IPS DF 6.9 (cell line): Measurements from ENCODE around the gene TTLL11.

Experiments
- DNase-seq: peaks from one replicate; pipeline ENCODE4 v3.0.0-alpha.2; 2013; ENCODE audit warnings: low read depth, low spot score
- H3K27ac ChIP-seq: one replicate; pipeline ENCODE4 v1.5.1; 2013; ENCODE audit warnings: low read length, control low read depth
- H3K27me3 ChIP-seq: 2 replicates; pipeline ENCODE4 v1.6.1; 2013; ENCODE audit warnings: mild to moderate bottlenecking, low read length; ENCODE audit not compliant: control insufficient read depth, insufficient read depth
- H3K36me3 ChIP-seq: 2 replicates; pipeline ENCODE4 v1.6.1; 2013; ENCODE audit warnings: low read length; ENCODE audit not compliant: control insufficient read depth, insufficient read depth
- H3K4me1 ChIP-seq: 2 replicates; pipeline ENCODE4 v1.6.1; 2013; ENCODE audit warnings: low read length; ENCODE audit not compliant: control insufficient read depth, insufficient read depth
- H3K4me3 ChIP-seq: 2 replicates; pipeline ENCODE4 v1.5.1; 2013; ENCODE audit warnings: mild to moderate bottlenecking, low read length
- H3K9me3 ChIP-seq: 2 replicates; pipeline ENCODE4 v1.6.1; 2013; ENCODE audit warnings: low read length, inconsistent platforms; ENCODE audit not compliant: control insufficient read depth, insufficient read depth
- WGBS: extraction: QIAGEN DNeasy Blood & Tissue Kit; methylation state at CpG from one replicate; pipeline ENCODE4 v1.1.7; 2013; ENCODE audit warnings: mixed read lengths, missing lambda C conversion rate; ENCODE audit not compliant: insufficient read length, insufficient coverage; 5-methylcytosine and 5-hydroxymethylcytosine counted together

The TTLL11 gene

DNA sequence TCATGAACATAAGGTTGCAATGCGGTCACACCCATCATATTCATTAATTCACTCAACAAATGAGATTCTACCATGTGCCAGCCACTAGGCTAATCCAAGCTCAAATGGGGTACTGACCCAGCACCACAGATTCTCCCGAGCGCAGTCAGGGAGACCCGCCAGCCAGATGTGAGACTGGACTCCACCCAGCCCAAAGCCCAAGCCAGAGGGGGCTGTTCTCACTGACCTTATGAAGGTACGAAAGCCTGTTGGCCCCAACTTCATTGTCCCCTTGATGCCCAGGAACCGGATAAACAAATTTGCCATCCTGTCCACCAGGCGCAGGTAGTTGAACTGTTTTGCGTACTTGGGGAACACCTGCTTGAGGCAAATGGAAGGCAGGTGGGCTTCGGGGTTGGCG, 222.8 kb downstream of the TTLL11 start:
- DNase-seq = no peak
- no peaks in the 10 kb centered on the region for H3K36me3 ChIP-seq
- WGBS = no CpG with 5 or more reads among the region's 10 CpGs
- H3K9me3 ChIP-seq = no peaks in the 10 kb centered on the region
- H3K27ac ChIP-seq = no peak overlapping the region
- H3K27me3 ChIP-seq = no peaks in the 10 kb centered on the region; the same call in 1 of the 2 replicates
- no peak overlapping the region for H3K4me3 ChIP-seq
- H3K4me1 ChIP-seq = no peaks in the 10 kb centered on the region

DNA sequence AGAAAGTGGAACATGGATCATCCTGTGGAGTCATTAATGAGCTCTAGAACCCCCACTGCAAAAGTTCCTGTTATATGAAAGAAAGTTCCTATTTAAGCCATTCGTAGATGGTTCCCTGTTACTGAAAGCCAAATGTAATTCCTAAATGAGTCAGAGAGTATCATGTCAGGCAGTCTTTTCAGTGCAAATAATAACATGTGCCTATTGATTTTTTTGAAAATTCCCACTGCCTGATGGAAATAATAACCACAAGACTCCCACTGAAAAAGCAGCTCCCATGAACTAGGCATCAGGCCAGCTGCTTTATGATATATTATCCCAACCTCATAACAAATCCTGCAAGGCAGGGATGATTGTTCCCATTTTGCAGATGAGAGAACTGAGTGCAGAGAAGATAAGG, 224.5 kb downstream of the TTLL11 start:
- Histone ChIP-seq H3K27ac (no peak overlapping the region), H3K36me3 (no peaks in the 10 kb centered on the region), H3K27me3 (no peaks in the 10 kb centered on the region), H3K9me3 (no peaks in the 10 kb centered on the region), H3K4me3 (no peak overlapping the region), H3K4me1 (peaks cover under 1% of the 10 kb centered on the region; the same call in 1 of the 2 replicates)
- WGBS = no CpG with 5 or more reads among the region's 1 CpG
- no peak for DNase-seq

DNA sequence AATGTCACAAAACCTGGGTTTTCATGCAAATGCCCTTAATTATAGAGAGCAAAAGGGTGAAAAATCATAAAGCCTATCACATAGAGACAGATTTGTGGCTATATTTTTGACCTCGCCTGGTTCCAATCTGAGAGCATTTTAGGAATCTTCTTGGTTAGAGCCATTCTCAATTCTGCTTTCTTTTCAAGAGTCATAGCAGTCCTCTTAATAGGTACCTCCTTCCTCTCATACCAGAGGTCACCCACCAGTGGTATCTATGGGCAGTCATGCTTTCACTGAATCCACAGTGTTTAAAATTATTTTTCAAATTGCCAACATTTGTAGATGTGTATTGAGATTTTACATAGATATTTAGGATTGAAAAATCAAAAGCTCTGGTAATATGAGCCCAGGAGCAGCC, 226.2 kb downstream of the TTLL11 start:
- H3K4me3 ChIP-seq = no peak overlapping the region
- no peaks in the 10 kb centered on the region for H3K9me3 ChIP-seq
- no peaks in the 10 kb centered on the region for H3K27me3 ChIP-seq
- no peaks in the 10 kb centered on the region for H3K36me3 ChIP-seq
- no CpG with 5 or more reads among the region's 1 CpG for WGBS
- DNase-seq = no peak
- H3K27ac ChIP-seq = no peak overlapping the region
- peaks cover 9% of the 10 kb centered on the region for H3K4me1 ChIP-seq

DNA sequence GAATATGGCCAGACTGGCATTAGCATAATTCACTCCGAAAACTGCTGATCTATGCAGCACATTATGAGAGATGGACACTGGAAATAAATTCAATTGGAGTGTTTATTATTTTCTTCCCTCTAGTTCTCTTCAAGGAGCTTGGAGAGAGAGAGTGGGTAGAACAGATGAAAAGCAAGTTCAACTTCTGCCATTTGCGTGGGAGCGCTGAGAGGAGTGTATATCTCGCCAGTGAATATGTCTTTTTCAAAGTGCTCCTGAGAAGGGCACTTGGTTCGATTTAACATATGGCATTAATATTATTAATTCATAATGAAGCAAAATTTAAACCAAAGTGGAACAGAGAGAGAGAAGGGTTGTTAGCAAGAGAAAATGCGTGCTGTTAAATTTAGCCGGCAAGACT, 227.2 kb downstream of the TTLL11 start:
- Histone ChIP-seq H3K27me3 (no peaks in the 10 kb centered on the region), H3K27ac (no peak overlapping the region), H3K4me1 (peaks cover 9% of the 10 kb centered on the region), H3K36me3 (no peaks in the 10 kb centered on the region), H3K4me3 (no peak overlapping the region), H3K9me3 (no peaks in the 10 kb centered on the region)
- no peak for DNase-seq
- WGBS = no CpG with 5 or more reads among the region's 7 CpGs

DNA sequence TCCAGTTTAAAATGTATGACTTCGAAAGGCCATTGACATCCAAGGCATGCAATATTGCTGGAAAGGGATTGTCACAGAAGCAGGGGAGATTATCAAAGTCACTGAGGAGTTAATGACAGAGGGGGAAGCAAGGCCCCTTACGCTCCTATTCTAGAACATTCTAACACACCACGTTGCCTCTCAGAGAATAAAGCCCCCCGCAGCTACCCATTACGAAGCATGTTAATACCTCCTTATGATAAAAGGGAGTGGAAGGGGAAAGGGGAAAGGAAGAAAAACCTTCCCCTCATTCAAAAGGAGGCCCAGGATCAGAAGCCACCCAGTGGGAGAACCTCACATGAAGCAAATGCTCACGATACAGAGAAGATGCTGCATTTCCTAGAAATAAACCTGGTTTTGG, 228.0 kb downstream of the TTLL11 start:
- Histone ChIP-seq H3K27ac (no peak overlapping the region), H3K9me3 (no peaks in the 10 kb centered on the region), H3K4me3 (no peak overlapping the region), H3K27me3 (no peaks in the 10 kb centered on the region), H3K36me3 (no peaks in the 10 kb centered on the region), H3K4me1 (peaks cover 9% of the 10 kb centered on the region)
- no peak for DNase-seq
- WGBS = no CpG with 5 or more reads among the region's 6 CpGs

DNA sequence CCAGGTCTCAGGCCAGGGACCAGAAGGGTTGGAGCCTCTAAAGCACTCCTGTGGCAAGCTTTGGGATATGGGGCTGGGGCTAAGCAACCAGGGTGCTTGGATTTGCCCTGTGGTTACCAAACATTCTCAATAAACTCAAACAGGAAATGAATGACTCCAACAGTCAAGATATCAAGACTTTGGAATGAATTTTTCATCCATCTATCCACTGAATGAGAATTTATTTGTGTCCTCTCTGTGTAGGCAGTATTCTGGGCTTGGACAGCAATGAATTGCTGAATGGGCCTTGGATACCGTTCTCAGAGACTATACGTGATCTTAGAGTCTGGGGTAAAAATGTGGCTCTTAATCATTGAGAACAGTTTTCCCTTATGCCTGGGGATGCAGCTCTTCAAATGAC, 229.2 kb downstream of the TTLL11 start:
- no peaks in the 10 kb centered on the region for H3K36me3 ChIP-seq
- H3K4me1 ChIP-seq = peaks cover 9% of the 10 kb centered on the region
- WGBS = no CpG with 5 or more reads among the region's 2 CpGs
- H3K9me3 ChIP-seq = no peaks in the 10 kb centered on the region
- no peak overlapping the region for H3K27ac ChIP-seq
- H3K4me3 ChIP-seq = no peak overlapping the region
- DNase-seq = no peak
- no peaks in the 10 kb centered on the region for H3K27me3 ChIP-seq

DNA sequence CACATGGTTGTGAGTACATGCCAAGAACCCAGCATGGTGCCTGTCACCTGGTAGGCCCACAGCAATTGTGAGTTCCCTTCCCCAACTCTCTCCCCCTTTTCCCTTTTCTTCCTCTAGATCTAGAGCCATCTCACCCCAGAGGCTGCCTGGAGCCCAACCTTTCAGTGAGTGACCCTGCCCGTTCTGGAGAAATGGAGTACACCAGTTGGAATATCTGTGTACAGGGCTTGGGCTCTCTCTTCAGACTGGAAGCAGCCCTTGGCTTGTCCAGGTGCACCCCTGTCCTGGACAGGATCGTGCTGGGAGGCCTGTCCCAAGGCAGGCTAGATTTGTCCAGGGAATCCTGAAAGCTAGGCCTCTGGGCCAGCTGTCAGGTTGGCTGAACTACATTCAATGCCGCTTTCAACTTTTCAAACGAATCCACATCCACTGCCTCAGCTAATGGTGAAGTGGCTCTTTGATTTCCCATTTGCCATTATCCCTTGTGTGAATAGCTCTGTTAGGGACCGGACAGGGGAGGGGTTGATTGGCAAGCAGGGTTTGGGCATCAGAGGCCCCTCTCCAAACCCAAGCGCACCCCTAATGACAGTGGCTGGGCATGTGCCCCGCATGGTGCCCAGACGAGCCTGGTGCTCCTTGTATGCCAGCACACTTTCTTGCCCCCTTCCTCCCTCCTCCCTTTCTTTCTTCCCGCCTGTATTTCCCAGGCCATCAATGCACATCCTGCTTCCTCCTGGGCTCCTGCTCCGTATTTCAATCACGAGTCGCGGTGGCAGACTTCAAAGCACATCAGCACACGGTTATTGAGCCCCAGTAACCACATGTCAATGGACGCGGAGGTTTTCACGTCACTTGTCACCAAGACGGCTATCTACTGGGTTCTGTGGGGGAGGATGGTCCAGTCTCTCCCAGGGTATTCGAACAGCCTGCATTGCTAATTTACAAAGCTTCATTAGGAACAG, 230.5 kb downstream of the TTLL11 start:
- no peaks in the 10 kb centered on the region for H3K27me3 ChIP-seq
- H3K9me3 ChIP-seq = no peaks in the 10 kb centered on the region
- no peaks in the 10 kb centered on the region for H3K36me3 ChIP-seq
- H3K27ac ChIP-seq = no peak overlapping the region
- no CpG with 5 or more reads among the region's 19 CpGs for WGBS
- peaks cover 9% of the 10 kb centered on the region for H3K4me1 ChIP-seq
- no peak for DNase-seq
- no peak overlapping the region for H3K4me3 ChIP-seq

DNA sequence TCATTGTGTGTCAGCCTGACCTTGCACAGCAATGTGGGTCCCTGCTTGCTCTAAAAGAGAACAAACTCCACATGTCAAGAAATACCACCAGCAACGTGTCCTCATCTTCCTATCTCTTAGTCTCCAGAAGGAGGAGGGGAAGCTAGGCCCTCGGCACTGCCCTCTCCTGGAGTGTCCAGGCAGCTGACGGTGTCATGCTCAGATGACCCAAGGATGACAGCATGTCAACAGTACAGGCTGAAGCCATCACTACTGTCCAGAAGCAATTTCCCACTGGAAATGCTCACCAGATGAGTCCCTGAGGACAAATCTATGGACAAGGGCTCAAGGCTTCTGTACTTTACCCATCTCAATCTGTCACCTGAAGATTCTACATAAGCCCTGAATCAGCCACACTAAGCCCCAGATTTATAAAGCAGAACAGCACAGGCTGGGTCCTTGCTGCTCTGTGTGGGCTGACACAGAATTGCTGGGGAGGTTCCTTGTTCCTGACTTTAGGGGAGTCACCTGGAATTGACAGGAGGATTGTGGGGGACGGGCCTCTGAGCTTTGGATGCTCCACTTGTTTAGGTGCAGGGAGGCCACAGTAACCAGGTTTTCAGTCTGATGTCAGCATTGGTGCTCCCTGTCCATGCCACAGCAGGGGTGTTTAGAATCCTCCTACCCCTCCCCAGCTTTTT, 231.5 kb downstream of the TTLL11 start:
- peaks cover 9% of the 10 kb centered on the region for H3K4me1 ChIP-seq
- no peaks in the 10 kb centered on the region for H3K9me3 ChIP-seq
- no peak overlapping the region for H3K4me3 ChIP-seq
- WGBS = no CpG with 5 or more reads among the region's 4 CpGs
- DNase-seq = no peak
- no peaks in the 10 kb centered on the region for H3K27me3 ChIP-seq
- no peak overlapping the region for H3K27ac ChIP-seq
- H3K36me3 ChIP-seq = no peaks in the 10 kb centered on the region

DNA sequence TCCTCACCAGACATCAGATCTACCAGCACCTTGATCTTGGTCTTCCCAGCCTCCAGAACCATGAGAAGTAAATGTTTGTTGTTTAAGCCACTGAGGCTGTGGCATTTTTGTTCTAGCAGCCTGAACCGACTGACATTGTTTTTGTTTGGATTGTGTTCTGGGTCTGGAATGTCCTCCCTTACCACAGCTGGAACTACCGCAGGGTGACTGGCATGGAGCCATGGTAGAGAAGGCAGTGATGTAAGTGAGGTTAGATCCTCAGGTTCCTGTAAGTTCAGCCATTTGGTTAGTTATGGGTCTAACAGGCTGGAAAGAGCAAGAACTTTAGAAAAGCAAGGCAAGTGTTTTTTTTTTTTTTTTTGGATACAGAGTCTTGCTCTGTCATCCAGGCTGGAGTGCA, 232.4 kb downstream of the TTLL11 start:
- no peak for DNase-seq
- Histone ChIP-seq H3K4me1 (peaks cover 9% of the 10 kb centered on the region), H3K4me3 (no peak overlapping the region), H3K36me3 (no peaks in the 10 kb centered on the region), H3K27ac (no peak overlapping the region), H3K27me3 (no peaks in the 10 kb centered on the region), H3K9me3 (no peaks in the 10 kb centered on the region)
- no CpG with 5 or more reads among the region's 2 CpGs for WGBS

DNA sequence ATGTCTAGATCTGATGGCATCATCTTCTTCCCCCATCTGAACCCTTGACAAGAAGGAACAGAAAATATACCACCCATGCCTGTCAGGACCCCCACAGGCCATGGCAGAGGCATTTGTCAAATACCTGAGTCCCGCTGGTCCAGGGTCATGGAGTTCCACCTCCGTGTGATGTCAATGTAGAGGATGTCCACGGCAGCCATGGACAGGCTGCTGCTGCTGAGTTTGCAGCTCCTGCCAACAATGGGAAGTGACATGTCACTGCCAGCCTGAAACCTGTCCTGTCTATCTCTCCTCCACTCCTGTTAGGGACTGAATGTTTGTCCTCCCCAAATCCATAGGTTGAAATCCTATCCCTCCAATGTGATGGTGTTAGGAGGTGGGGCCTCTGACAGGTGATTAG, 232.9 kb downstream of the TTLL11 start:
- WGBS = no CpG with 5 or more reads among the region's 3 CpGs
- H3K36me3 ChIP-seq = no peaks in the 10 kb centered on the region
- peaks cover 10% of the 10 kb centered on the region for H3K4me1 ChIP-seq
- H3K27me3 ChIP-seq = no peaks in the 10 kb centered on the region
- no peak for DNase-seq
- no peak overlapping the region for H3K4me3 ChIP-seq
- H3K9me3 ChIP-seq = no peaks in the 10 kb centered on the region
- no peak overlapping the region for H3K27ac ChIP-seq
